Endothelial cell of umbilical vein (primary cell): Measurements from ENCODE around the gene ZNF496. TPM values are rescaled to one million over a fixed set of nuclear protein-coding genes. Genes with fewer than 3 reads are reported as not detected.

Experiments used
- BruUV-seq: library from RNA; stranded (reverse); fragments of 400-500 nt; replicated peaks from 2 replicates; lab custom pipeline; 2021; lab: Mats Ljungman, UMichigan
- CTCF ChIA-PET: fragments of 300-600, 350-600 bp; sonication (Branson Sonifier 250); formaldehyde crosslinking; loops from one replicate; lab custom pipeline; 2021; ENCODE audit warnings: antibody characterized with exemption, inconsistent platforms; lab: Charles Lee
- POLR2A ChIA-PET: fragments of 300-600, 350-600 bp; sonication (Branson Sonifier 250); formaldehyde crosslinking; loops from one replicate; lab custom pipeline; 2021; ENCODE audit warnings: antibody characterized with exemption, inconsistent platforms; lab: Charles Lee
- DNase-seq: peaks from one replicate; pipeline ENCODE4 v3.0.0-alpha.2; 2011; ENCODE audit warnings: low read depth, low spot score
- FAIRE-seq: peaks from 2 replicates; lab custom pipeline; 2011; peaks lifted over from hg19 to GRCh38; lab: Jason Lieb, UNC
- H2AFZ ChIP-seq: 2 replicates; pipeline ENCODE4 v1.6.0; 2012; ENCODE audit warnings: low read depth, low read length, control low read depth, inconsistent platforms
- H3K27ac ChIP-seq: 2 replicates; pipeline ENCODE4 v1.5.1; 2011; ENCODE audit warnings: low read depth, mild to moderate bottlenecking, control low read depth, low read length, moderate library complexity; ENCODE audit not compliant: insufficient read depth
- H3K27me3 ChIP-seq, 2 experiments: 2 replicates each; pipeline versions ENCODE4 v1.6.0 to v1.6.1; 2011; ENCODE audit warnings: low read length in 2 of 2, mixed read lengths in 1 of 2; ENCODE audit not compliant: control insufficient read depth in 2 of 2, insufficient read depth in 2 of 2
- H3K36me3 ChIP-seq, 2 experiments: 2 replicates in 1 of 2; 3 replicates in 1 of 2; pipeline ENCODE4 v1.5.1; 2011; ENCODE audit warnings: low read length in 2 of 2, mild to moderate bottlenecking in 1 of 2, moderate library complexity in 1 of 2; ENCODE audit not compliant: control insufficient read depth in 2 of 2, insufficient read depth in 2 of 2; ENCODE audit errors: extremely low read depth in 1 of 2
- H3K4me1 ChIP-seq: 3 replicates; pipeline ENCODE4 v1.5.1; 2011; ENCODE audit warnings: mild to moderate bottlenecking, low read length; ENCODE audit not compliant: control insufficient read depth, insufficient read depth; ENCODE audit errors: extremely low read depth
- H3K4me2 ChIP-seq: 2 replicates; pipeline ENCODE4 v1.6.1; 2011; ENCODE audit warnings: low read length, control low read depth, mixed read lengths; ENCODE audit not compliant: insufficient read depth
- H3K4me3 ChIP-seq, 3 experiments: fragments of 200-600 bp in 1 of 3; sonication (generic), shearing (Covaris generic) in 1 of 3; replicated peaks in 1 of 3; 2 replicates each; pipeline ENCODE4 v1.5.1; 2011 to 2016; ENCODE audit warnings: control low read depth in 3 of 3, low read length in 3 of 3, mild to moderate bottlenecking in 2 of 3, inconsistent platforms in 1 of 3, low read depth in 1 of 3, moderate library complexity in 1 of 3; ENCODE audit not compliant: insufficient read depth in 1 of 3
- H3K79me2 ChIP-seq: 2 replicates; pipeline ENCODE4 v1.6.0; 2012; ENCODE audit warnings: low read length, inconsistent platforms; ENCODE audit not compliant: control insufficient read depth, insufficient read depth
- H3K9ac ChIP-seq: replicated peaks from 2 replicates; pipeline ENCODE3; 2011; ENCODE audit warnings: low read length, control low read depth; ENCODE audit not compliant: insufficient read depth; ENCODE audit errors: extremely low read depth
- H3K9me1 ChIP-seq: replicated peaks from 3 replicates; pipeline ENCODE4 v1.6.0; 2011; ENCODE audit warnings: mild to moderate bottlenecking, low read length; ENCODE audit not compliant: control insufficient read depth, insufficient read depth; ENCODE audit errors: extremely low read depth
- H3K9me3 ChIP-seq: replicated peaks from 2 replicates; pipeline ENCODE4 v1.5.1; 2012; ENCODE audit warnings: low read length, inconsistent platforms; ENCODE audit not compliant: control insufficient read depth, insufficient read depth
- H4K20me1 ChIP-seq: replicated peaks from 2 replicates; pipeline ENCODE3; 2011; ENCODE audit warnings: mild to moderate bottlenecking, low read length; ENCODE audit not compliant: control insufficient read depth, insufficient read depth; ENCODE audit errors: extremely low read depth
- EZH2 ChIP-seq: IDR thresholded peaks from 2 replicates; pipeline ENCODE4 v1.6.1; 2012; ENCODE audit warnings: borderline replicate concordance, low read depth, mild to moderate bottlenecking, moderate library complexity, low read length, inconsistent platforms; ENCODE audit not compliant: severe bottlenecking
- FOS ChIP-seq: IDR thresholded peaks from 2 replicates; pipeline ENCODE4 v1.6.1; 2011; ENCODE audit warnings: mild to moderate bottlenecking, low read length, moderate library complexity, borderline replicate concordance; ENCODE audit not compliant: insufficient read depth
- GATA2 ChIP-seq: IDR thresholded peaks from 2 replicates; pipeline ENCODE4 v1.7.0; 2011; ENCODE audit warnings: low read depth, mild to moderate bottlenecking, moderate library complexity, mixed read lengths, low read length; ENCODE audit not compliant: insufficient read length, insufficient read depth
- JUN ChIP-seq: IDR thresholded peaks from 2 replicates; pipeline ENCODE4 v1.6.1; 2011; ENCODE audit warnings: borderline replicate concordance, low read depth; ENCODE audit not compliant: insufficient read length, insufficient read depth
- MYC ChIP-seq: IDR thresholded peaks from one replicate; pipeline ENCODE4 v1.6.1; 2011; ENCODE audit warnings: mild to moderate bottlenecking, low read depth, low read length
- POLR2A ChIP-seq: IDR thresholded peaks from 2 replicates; pipeline ENCODE4 v1.6.1; 2012; ENCODE audit warnings: low read depth, mild to moderate bottlenecking, control low read depth, low read length
- POLR2AphosphoS5 ChIP-seq: IDR thresholded peaks from 2 replicates; pipeline ENCODE4 v1.6.1; 2012; ENCODE audit warnings: low read depth, mild to moderate bottlenecking, control low read depth, low read length, moderate library complexity; ENCODE audit not compliant: insufficient read depth
- dilution Hi-C: fragments of 300-500 bp; cut with MboI; formaldehyde crosslinking; loops from one replicate; pipeline ENCODE4 v1.15.0; 2019; ENCODE audit warnings: low sequenced_read_pairs; ENCODE audit not compliant: extremely low pct_ligation_motif_present
- intact Hi-C: fragments of 100-400 bp; cut with micrococcal nuclease; formaldehyde crosslinking; loops from one replicate; pipeline ENCODE4 v1.10.0; 2022
- polyA plus RNA-seq, 4 experiments: library from polyadenylated mRNA; depleted of rRNA in 3 of 4; stranded (reverse) in 3 of 4; unstranded in 1 of 4; fragments of >200 nt; gene quantifications; 2 replicates each; pipeline versions ENCODE4 v1.2.1 to v1.2.3, GENCODE V29; 2011 to 2012; ENCODE audit warnings: missing spikeins in 1 of 4
- total RNA-seq: library from RNA; stranded (reverse); gene quantifications from 2 replicates; pipeline ENCODE4 v1.2.3, GENCODE V29; 2021
- TF ChIP-seq, protein P1 (sequence below), 2 donors: IDR thresholded peaks; 1 replicate in 1 of 2; 2 replicates in 1 of 2; pipeline ENCODE4 v1.5.1; 2011; ENCODE audit warnings: low read length in 2 of 2, mild to moderate bottlenecking in 2 of 2, moderate library complexity in 2 of 2, control low read depth in 1 of 2, inconsistent platforms in 1 of 2, low read depth in 1 of 2; ENCODE audit not compliant: insufficient read depth in 1 of 2; ENCODE audit errors: extremely low read depth in 1 of 2
- TF ChIP-seq, protein P2 (sequence below): IDR thresholded peaks from 2 replicates; pipeline ENCODE4 v1.6.1; 2011; ENCODE audit not compliant: insufficient read depth, insufficient read length

The ZNF496 gene
- total and polyA plus RNA-seq, 2 donors (not counting 3 experiments of a cell fraction or from before 2014, with no cell fraction given), result 22.4 to 46.0 TPM

DNA sequence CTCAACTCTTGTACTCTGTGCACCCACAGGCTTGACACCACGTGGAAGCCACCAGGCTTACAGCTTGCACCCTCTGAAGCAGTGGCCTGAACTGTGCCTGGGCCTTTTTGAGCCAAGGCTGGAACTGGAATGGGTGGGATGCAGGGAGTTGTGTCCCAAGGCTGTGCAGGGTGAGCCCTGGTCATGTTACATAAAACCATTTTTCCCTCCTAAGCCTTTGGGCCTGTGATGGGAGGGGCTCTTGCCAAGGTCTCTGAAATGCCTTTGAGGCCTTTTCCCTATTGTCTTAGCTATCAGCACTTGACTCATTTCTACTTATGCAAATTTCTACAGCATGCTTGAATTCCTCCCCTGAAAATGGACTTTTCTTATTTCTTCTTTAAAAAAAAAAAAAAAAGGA, 61.7 kb downstream of the ZNF496 start:
- ChIA-PET CTCF (no interaction called here), POLR2A (no interaction called here)
- H3K79me2 ChIP-seq, result no peaks in the 10 kb centered on the region
- H3K9ac ChIP-seq, result no peak overlapping the region
- no peak overlapping the region for H2AFZ ChIP-seq
- BruUV-seq, result no TSS peak
- no peaks in the 10 kb centered on the region for H3K9me3 ChIP-seq
- no peaks in the 10 kb centered on the region for H3K27me3 ChIP-seq
- no peaks in the 10 kb centered on the region for H4K20me1 ChIP-seq
- dilution Hi-C loops (no loop called here), intact Hi-C loops (no loop called here)
- no peaks in the 10 kb centered on the region for H3K9me1 ChIP-seq
- no peak overlapping the region for H3K27ac ChIP-seq
- no peaks in the 10 kb centered on the region for H3K36me3 ChIP-seq
- TF ChIP-seq MYC, result no peak
- TF ChIP-seq, protein P1, sequence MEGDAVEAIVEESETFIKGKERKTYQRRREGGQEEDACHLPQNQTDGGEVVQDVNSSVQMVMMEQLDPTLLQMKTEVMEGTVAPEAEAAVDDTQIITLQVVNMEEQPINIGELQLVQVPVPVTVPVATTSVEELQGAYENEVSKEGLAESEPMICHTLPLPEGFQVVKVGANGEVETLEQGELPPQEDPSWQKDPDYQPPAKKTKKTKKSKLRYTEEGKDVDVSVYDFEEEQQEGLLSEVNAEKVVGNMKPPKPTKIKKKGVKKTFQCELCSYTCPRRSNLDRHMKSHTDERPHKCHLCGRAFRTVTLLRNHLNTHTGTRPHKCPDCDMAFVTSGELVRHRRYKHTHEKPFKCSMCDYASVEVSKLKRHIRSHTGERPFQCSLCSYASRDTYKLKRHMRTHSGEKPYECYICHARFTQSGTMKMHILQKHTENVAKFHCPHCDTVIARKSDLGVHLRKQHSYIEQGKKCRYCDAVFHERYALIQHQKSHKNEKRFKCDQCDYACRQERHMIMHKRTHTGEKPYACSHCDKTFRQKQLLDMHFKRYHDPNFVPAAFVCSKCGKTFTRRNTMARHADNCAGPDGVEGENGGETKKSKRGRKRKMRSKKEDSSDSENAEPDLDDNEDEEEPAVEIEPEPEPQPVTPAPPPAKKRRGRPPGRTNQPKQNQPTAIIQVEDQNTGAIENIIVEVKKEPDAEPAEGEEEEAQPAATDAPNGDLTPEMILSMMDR (IDR thresholded peaks at IDR 0.05; ENCODE audit: extremely low read depth in 1 of 2, insufficient read depth in 1 of 2, low read depth in 1 of 2, low read length in 2 of 2), result no peak
- no peak for TF ChIP-seq GATA2
- FAIRE-seq, result no peak
- H3K4me3 ChIP-seq, result no peak overlapping the region
- no peaks in the 10 kb centered on the region for H3K4me1 ChIP-seq
- no peak overlapping the region for H3K4me2 ChIP-seq
- no peak for DNase-seq

DNA sequence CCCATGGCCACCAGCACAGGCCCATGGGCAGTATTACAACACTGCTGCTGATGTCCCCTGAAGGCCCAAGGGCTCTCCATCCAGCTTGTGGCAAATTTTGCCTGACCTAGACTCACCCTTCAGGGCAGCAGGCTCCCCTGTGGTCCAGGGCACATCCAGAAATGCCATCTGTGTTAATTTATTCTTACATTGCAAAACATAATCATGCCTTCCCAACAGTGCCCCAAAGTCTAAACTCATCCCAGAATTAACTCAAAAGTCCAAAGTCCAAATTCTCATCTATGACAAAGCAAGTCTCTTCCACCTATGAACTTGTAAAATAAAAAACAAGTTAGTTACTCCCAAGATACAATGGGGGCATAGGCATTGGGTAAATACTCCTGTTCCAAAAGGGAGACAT, 62.5 kb downstream of the ZNF496 start:
- no peaks in the 10 kb centered on the region for H3K4me1 ChIP-seq
- dilution Hi-C loops, result no loop called here

More for the DNA sequence above, 62.5 kb downstream of the ZNF496 start:
- ChIA-PET POLR2A (no interaction called here), CTCF (no interaction called here)
- FAIRE-seq, result no peak
- H3K4me2 ChIP-seq, result no peak overlapping the region
- H3K79me2 ChIP-seq, result no peaks in the 10 kb centered on the region
- H3K36me3 ChIP-seq, result no peaks in the 10 kb centered on the region
- intact Hi-C loops, result no loop called here
- no peak overlapping the region for H2AFZ ChIP-seq
- DNase-seq, result no peak
- H3K27ac ChIP-seq, result no peak overlapping the region
- no peaks in the 10 kb centered on the region for H3K27me3 ChIP-seq
- TF ChIP-seq, protein P1 (IDR thresholded peaks at IDR 0.05; ENCODE audit: extremely low read depth in 1 of 2, insufficient read depth in 1 of 2, low read depth in 1 of 2, low read length in 2 of 2), result no peak
- TF ChIP-seq POLR2A (no peak), MYC (no peak), FOS (no peak), GATA2 (no peak), POLR2AphosphoS5 (no peak), JUN (no peak), EZH2 (no peak)
- TF ChIP-seq, protein P2, sequence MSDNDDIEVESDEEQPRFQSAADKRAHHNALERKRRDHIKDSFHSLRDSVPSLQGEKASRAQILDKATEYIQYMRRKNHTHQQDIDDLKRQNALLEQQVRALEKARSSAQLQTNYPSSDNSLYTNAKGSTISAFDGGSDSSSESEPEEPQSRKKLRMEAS, result no peak
- no peaks in the 10 kb centered on the region for H4K20me1 ChIP-seq
- H3K4me3 ChIP-seq, result no peak overlapping the region
- no TSS peak for BruUV-seq
- no peak overlapping the region for H3K9ac ChIP-seq
- H3K9me1 ChIP-seq, result no peaks in the 10 kb centered on the region
- H3K9me3 ChIP-seq, result no peaks in the 10 kb centered on the region
